ENCODE results near the gene TMIE.

The TMIE gene

DNA sequence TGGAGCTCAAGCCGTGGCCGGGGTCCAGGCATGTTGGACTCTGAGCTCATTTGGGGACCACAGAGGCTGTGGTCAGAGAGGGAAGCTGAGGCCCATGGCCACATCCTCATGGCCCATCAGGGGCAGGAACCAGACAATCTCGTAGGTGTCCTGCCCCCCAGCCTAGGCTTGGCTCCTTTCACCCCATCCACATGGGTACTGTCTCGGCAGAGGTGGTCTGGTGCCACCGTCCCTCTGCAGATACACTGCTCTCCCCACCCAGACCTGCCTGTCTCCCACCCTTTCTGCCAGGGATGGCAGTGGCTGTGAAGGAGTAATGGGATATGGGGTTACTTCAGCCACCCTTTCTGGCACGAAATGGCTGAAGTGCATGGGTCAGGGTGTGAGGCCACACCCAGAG lies 8.5 kb downstream of the TMIE start:
- DNase-seq, result no peak

DNA sequence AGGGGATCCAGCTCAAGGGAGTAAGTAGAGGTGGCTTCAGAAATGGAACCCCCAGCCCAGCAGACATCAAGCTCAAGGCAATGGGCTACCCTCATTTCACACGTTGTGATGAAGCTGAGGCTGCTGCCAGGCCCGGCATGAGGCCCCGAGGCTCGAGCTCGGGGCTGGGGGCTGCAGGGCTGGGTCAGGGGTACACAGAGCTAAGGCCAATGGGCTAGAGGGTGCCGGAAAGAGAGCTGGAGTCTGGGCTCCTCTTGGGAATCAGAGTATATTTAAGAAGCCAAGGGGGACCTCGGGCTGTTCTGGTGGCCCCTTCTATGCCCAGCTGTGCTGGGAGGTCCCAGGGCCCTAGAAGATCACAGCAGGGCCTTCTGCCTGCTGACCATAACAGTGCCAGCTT lies 9.0 kb downstream of the TMIE start:
- no peak for DNase-seq

- DNase-seq, result no peak
These were observed 9.6 kb downstream of the TMIE start for GRCh38 chr3:46710671-46711295.

GRCh38 chr3:46711305-46711704 lies 10.1 kb downstream of the TMIE start:
- DNase-seq, result no peak

GRCh38 chr3:46711760-46712159 lies 10.6 kb downstream of the TMIE start:
- DNase-seq, result no peak

DNA sequence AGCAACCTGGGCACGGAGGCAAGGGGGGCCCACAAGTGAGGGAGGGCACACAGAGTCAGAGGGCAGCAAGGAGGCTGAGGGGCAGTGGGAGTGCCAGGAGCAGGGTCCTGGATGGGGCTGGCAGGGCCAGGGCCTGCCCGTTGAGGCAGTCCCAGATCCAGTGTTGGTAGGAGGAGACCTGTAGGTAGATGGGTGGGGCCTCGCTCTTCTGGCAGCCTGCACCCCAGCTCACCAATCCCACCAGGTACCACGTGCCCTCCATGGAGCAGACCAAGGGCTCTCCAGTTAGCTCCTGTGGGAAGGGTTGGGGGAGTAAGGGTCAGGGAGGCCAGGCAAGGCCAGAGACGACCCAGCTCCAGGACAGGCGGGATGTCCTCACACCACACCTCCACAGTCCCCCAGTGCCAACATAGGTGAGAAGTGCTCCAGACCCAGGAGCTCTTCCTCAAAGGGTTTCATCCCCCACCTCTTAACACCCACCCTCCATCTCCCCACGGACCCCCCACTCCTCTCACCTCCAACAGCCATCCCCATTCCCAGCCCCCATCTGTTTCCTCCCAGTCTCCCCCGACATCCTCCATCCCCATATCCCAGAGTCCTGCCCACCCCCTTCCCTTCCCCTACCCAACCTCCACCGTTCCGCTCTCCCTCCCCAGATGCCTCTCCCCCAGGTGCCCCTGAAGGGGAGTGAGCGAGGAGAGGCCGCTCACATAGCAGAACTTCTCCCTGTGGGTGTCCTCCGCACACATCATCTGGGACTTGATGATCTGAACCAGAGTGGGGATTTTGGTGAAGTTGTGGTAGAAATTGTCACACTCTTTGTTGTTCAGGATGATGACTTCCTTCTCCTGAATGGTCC lies 11.2 kb downstream of the TMIE start:
- no peak for DNase-seq

DNA sequence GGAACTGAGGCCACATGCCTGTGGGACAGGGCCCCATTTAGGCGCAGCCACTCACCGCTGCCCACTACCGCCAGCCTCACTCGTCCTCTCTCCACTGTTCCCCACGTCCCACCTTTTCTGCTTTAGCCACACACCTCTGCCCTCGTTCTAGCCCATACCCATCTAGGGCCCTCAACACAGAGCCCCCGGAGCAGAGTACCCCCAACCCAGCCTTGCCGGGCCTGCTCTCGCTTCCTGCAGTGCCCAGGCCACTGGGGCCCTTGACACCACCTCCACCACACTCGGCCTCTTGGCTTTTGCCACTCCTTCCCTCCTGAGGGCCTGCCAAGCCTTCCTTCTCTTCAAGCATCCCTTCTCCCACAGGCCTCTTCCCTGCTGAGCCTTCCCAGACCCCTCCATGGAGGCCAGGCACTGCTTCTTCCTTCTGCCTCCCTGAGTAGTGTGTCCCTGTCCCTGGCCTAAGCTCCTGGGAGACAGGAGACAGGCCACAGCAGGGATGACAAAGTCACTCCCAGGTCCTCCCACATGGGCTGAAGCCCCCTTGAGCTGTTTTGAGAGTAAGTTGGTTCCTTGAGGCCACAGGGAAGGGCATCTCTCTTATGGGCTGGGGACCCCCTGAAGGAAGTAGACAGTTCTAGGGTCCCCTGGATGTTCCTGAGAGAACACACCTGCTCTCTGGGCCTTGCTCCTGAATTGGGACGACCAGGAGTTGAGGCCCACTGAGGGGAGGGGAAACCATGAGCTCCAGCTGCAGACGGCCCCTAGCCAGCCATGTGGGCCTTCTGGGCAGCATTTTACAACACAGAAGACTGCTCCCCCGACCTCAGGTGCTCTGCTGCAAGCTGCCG lies 12.1 kb downstream of the TMIE start:
- no peak for DNase-seq

DNA sequence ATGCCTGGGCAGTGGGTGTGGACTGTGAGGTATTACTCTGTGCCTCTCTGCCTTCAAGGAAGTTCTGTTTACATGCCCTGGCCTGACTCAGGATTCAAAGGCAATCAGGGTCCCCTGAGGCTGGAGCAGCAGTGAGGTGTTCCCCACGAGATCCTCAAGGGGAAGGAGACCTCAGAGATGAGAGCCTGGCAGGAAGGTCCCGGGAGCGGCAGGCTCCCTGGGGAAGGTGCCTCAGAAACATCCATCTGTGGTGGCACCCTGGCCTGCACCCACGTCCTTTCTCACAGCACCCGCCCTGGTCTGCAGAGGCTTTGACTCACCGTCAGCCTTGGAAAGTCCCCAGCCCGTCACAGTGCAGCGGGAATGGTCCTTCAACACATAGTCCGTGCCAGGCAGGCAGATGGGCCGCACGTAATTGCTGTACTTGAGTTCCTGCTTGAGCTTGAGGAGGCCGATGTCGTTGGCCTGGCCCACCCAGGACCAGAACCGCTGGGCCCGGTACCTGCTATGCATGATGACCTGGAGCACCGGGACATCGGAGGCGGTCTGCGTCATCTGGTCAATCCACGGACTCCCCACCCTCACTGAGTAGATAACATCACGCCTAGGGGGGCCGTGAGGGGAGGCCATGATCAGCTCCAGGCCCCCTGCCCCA lies 12.8 kb downstream of the TMIE start:
- DNase-seq, result no peak

- DNase-seq, result no peak
These were observed 13.7 kb downstream of the TMIE start for GRCh38 chr3:46714728-46715506.

DNA sequence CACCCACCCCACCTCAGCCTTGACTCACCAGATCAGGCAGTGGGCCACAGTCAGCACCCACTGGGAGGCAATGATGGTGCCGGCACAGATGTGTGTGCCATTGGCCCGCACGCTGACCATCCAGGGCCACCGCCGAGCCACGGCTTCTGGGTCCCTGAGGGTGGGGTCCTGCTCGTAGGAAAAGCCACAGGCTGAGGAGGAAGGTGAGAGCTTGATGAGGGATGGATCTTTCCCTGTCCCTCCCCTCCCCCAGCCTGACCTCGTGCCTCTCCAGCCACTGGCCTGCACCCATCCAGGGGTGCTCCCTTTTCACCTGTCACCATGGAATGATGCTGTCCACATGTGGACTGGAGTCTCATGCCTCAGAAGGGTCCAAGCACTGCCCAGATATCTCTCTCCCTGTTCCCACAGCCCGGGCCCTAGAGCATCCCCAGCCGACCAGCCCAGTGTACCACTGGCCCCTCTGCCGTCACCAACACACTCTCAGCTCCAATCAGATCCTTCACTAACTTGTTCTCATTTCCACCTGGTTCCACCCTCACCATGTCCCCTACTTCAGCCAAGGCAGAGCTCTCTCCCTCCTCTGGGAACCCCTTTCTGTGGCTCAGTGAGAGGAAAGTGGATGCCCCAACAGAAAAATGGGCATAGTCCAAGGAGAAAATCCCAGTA lies 14.4 kb downstream of the TMIE start:
- DNase-seq, result no peak

- DNase-seq, result no peak
These were observed 15.6 kb downstream of the TMIE start for GRCh38 chr3:46716461-46717441.

GRCh38 chr3:46717447-46718231 lies 16.4 kb downstream of the TMIE start, which contains the start of gene PRSS50:
Gene PRSS50, minus strand, starts transcription at chr3:46717869. Its CDS starts 45 bp downstream, at chr3:46717824.
- DNase-seq, result no peak

DNA sequence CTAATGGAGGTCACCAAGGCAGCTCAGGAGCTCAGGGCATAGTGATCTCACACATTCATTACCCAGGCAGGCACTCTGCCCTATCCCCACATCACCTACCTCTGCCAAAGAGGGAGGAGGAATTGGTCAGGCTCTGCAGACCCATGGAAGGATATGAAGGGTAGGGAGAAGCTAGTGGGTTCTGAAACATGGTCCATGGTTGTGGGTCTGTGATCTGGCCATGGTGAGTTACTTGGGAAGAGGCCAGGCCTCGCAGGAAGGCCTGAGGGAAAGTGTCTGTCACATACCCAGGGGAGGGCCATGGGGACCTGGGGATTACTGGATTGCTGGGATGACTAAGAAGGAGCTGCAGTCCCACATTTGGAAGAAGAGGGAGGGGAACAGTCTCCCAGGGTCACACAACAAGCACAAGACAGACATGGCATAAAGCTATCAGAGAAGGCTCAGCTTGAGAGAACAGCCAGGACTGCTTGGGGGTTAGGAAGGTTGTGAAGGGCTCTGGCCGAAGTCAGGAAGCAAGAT lies 17.9 kb downstream of the TMIE start:
- DNase-seq, result no peak

DNA sequence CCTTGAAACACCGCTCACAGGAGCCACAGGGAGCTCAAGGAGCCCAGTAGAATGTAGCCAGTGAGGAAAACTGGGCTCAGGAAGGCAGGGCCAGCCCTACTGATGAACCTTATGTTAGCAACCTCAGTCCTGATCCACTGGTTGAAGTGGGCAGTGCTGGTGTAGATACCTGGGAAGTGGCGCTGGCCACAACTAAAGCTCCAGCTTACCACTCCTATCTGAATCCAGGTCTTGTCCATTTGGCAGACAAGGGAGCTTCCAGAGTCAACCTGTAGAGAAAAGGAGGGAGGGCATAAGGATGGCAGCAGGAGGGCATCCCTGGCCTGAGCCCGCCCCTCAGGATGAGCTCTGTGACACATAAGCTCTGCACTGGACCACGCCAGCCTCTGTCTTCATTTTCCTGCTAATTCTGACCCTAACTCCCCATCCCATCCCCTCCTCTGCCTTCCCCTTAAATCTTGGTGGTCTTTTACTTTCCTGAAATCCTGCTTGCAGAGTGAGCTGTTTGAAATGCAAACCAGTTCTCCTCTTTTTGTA lies 18.6 kb downstream of the TMIE start:
- DNase-seq, result no peak

DNA sequence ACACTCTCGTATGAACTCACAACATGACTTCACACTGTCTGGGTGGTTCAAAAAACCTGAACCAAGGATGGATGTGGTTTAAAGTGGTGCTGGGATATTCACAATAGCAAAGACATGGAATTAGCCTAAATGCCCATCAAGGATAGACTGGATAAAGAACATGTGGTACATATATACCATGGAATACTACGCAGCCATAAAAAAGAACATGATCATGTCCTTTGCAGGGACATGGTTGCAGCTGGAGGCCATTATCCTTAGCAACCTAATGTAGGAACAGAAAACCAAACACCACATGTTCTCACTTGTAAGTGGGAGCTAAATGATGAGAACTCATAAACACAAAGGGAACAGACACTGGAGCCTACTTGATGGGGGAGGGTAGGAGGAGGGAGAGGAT lies 19.8 kb downstream of the TMIE start:
- no peak for DNase-seq

- DNase-seq, result no peak
These were observed 21.3 kb downstream of the TMIE start for GRCh38 chr3:46722443-46722842.

GRCh38 chr3:46724424-46724823 lies 23.2 kb downstream of the TMIE start:
- no peak for DNase-seq

GRCh38 chr3:46725621-46726314 lies 24.6 kb downstream of the TMIE start:
- peak; percentile 48 for DNase-seq

Data from NCI-H345 (cell line).